B cell (primary cell): ENCODE data around the gene CDK19. TPM values are rescaled to one million over a fixed set of nuclear protein-coding genes. Genes with fewer than 3 reads are reported as not detected.

Experiments used
- ATAC-seq: fragments of 200-7000 bp; cut with Tn5 transposase; one replicate; pipeline ENCODE4 v1.10.0; 2021; ENCODE audit warnings: low read depth, mild to moderate bottlenecking, moderate number of reproducible peaks, moderate library complexity
- CTCF ChIA-PET: fragments of 350-600 bp; sonication (Branson Sonifier 250); formaldehyde crosslinking; loops from one replicate; lab custom pipeline; 2021; ENCODE audit warnings: antibody characterized with exemption, inconsistent platforms; lab: Charles Lee
- POLR2A ChIA-PET: fragments of 350-600 bp; sonication (Branson Sonifier 250); formaldehyde crosslinking; loops from one replicate; lab custom pipeline; 2021; ENCODE audit warnings: antibody characterized with exemption; lab: Charles Lee
- DNase-seq: peaks from one replicate; pipeline ENCODE4 v3.0.0; 2013
- H2AFZ ChIP-seq: 2 replicates; pipeline ENCODE4 v1.6.1; 2012; ENCODE audit warnings: mild to moderate bottlenecking, low read depth, low read length; ENCODE audit not compliant: insufficient read depth, poor library complexity, severe bottlenecking
- H3K27ac ChIP-seq, 2 donors: 1 replicate in 1 of 2; 2 replicates in 1 of 2; pipeline ENCODE4 v1.5.1; 2012 to 2013; ENCODE audit warnings: low read length in 2 of 2, mild to moderate bottlenecking in 2 of 2, moderate library complexity in 1 of 2
- H3K27me3 ChIP-seq, 4 experiments: fragments of 200-600 bp in 1 of 4; sonication (generic) in 1 of 4; replicated peaks in 1 of 4; 1 replicate in 2 of 4; 2 replicates in 2 of 4; pipeline versions ENCODE4 v1.6.1 to v1.7.0; 2013 to 2016; ENCODE audit warnings: low read length in 3 of 4, mild to moderate bottlenecking in 2 of 4, mixed read lengths in 1 of 4, moderate library complexity in 1 of 4; ENCODE audit not compliant: insufficient read depth in 4 of 4, control insufficient read depth in 3 of 4; ENCODE audit errors: control extremely low read depth in 1 of 4
- H3K36me3 ChIP-seq, 2 experiments: replicated peaks in 1 of 2; 1 replicate in 1 of 2; 2 replicates in 1 of 2; pipeline versions ENCODE4 v1.6.1 to v1.7.1; 2013; ENCODE audit warnings: low read length in 1 of 2; ENCODE audit not compliant: insufficient read depth in 2 of 2, control insufficient read depth in 1 of 2; ENCODE audit errors: control extremely low read depth in 1 of 2, extremely low read depth in 1 of 2
- H3K4me1 ChIP-seq, 2 donors: fragments of 200-600 bp in 1 of 2; sonication (generic) in 1 of 2; 1 replicate in 1 of 2; 2 replicates in 1 of 2; pipeline versions ENCODE4 v1.5.1 to v1.6.1; 2013 to 2017; ENCODE audit warnings: low read length in 2 of 2; ENCODE audit not compliant: control insufficient read depth in 2 of 2, insufficient read depth in 2 of 2
- H3K4me2 ChIP-seq: replicated peaks from 2 replicates; pipeline ENCODE3; 2012; ENCODE audit warnings: mild to moderate bottlenecking, low read depth, low read length; ENCODE audit not compliant: poor library complexity, severe bottlenecking
- H3K4me3 ChIP-seq, 5 experiments: fragments of 200-600 bp in 1 of 5; sonication (generic) in 1 of 5; 1 replicate in 3 of 5; 2 replicates in 2 of 5; pipeline versions ENCODE4 v1.5.1 to v1.7.0; 2011 to 2016; ENCODE audit warnings: low read length in 4 of 5, mild to moderate bottlenecking in 4 of 5, low read depth in 2 of 5, control low read depth in 1 of 5, moderate library complexity in 1 of 5; ENCODE audit not compliant: insufficient read depth in 1 of 5; ENCODE audit errors: control extremely low read depth in 1 of 5, extremely low read depth in 1 of 5
- H3K79me2 ChIP-seq: fragments of 200-600 bp; sonication (generic); one replicate; pipeline ENCODE4 v1.6.0; 2016; ENCODE audit warnings: low read length; ENCODE audit not compliant: control insufficient read depth, insufficient read depth
- H3K9ac ChIP-seq: fragments of 200-600 bp; sonication (generic); 2 replicates; pipeline ENCODE4 v1.6.1; 2017; ENCODE audit warnings: mild to moderate bottlenecking, low read length, moderate library complexity
- H3K9me3 ChIP-seq, 3 donors: one replicate each; pipeline versions ENCODE4 v1.6.1 to v1.7.1; 2013; ENCODE audit warnings: low read length in 2 of 3; ENCODE audit not compliant: control insufficient read depth in 2 of 3, insufficient read depth in 1 of 3; ENCODE audit errors: control extremely low read depth in 1 of 3
- H4K20me1 ChIP-seq: 2 replicates; pipeline ENCODE4 v1.6.0; 2012; ENCODE audit warnings: mild to moderate bottlenecking, low read length; ENCODE audit not compliant: insufficient read depth, control insufficient read depth, poor library complexity, severe bottlenecking
- H3K27ac Mint-ChIP-seq: one replicate; pipeline ENCODE4 v1.8.0; 2021; ENCODE audit warnings: mixed read lengths
- H3K27me3 Mint-ChIP-seq: one replicate; pipeline ENCODE4 v1.8.0; 2021; ENCODE audit warnings: mixed read lengths
- H3K4me1 Mint-ChIP-seq: one replicate; pipeline ENCODE4 v1.8.0; 2021; ENCODE audit warnings: mixed read lengths
- H3K4me3 Mint-ChIP-seq: one replicate; pipeline ENCODE4 v1.8.0; 2021; ENCODE audit warnings: mixed read lengths
- H3K9me3 Mint-ChIP-seq: one replicate; pipeline ENCODE4 v1.8.0; 2022; ENCODE audit warnings: mixed read lengths; ENCODE audit not compliant: insufficient read depth
- EZH2 ChIP-seq: IDR thresholded peaks from 2 replicates; pipeline ENCODE4 v1.6.1; 2012; ENCODE audit warnings: borderline replicate concordance, low read depth, mild to moderate bottlenecking, moderate library complexity, low read length; ENCODE audit not compliant: insufficient read depth, poor library complexity, severe bottlenecking
- WGBS: methylation state at CpG from one replicate; pipeline ENCODE4 v1.1.5; 2013; ENCODE audit warnings: missing lambda C conversion rate; ENCODE audit not compliant: insufficient coverage; 5-methylcytosine and 5-hydroxymethylcytosine counted together
- intact Hi-C: fragments of 100-400 bp; cut with micrococcal nuclease; formaldehyde crosslinking; loops from one replicate; pipeline ENCODE4 v1.10.0; 2022
- polyA plus RNA-seq: library from polyadenylated mRNA; depleted of rRNA; stranded (reverse); fragments of >200 nt; gene quantifications from 2 replicates; pipeline ENCODE4 v1.2.3, GENCODE V29; 2012
- total RNA-seq, 2 donors: library from RNA; stranded (reverse); fragments of 120-200 nt in 1 of 2; gene quantifications; 1 replicate in 1 of 2; 2 replicates in 1 of 2; pipeline versions ENCODE4 v1.2.3 to v1.2.4, GENCODE V29; 2013 to 2022
- TF ChIP-seq, protein P1 (sequence below): fragments of 200-600 bp; IDR thresholded peaks from one replicate; pipeline ENCODE4 v1.8.0; 2022; ENCODE audit warnings: antibody characterized with exemption, mild to moderate bottlenecking

CDK19 gene
- total and polyA plus RNA-seq, 2 donors (not counting 1 experiment from before 2014, with no cell fraction given): 8.7 to 44.8 TPM

GRCh38 chr6:110778333-110778732, 36.9 kb downstream of the CDK19 start:
- Histone ChIP-seq H3K27me3 (no peaks in the 10 kb centered on the region), H3K36me3 (peaks cover 0 to under 1% of the 10 kb centered on the region in 2 experiments), H3K4me2 (no peak overlapping the region), H4K20me1 (no peaks in the 10 kb centered on the region), H3K9ac (no peak overlapping the region), H3K4me1 (peaks cover 8 to 9% of the 10 kb centered on the region in 2 donors), H2AFZ (no peak overlapping the region), H3K4me3 (no peak overlapping the region), H3K9me3 (peaks cover 0 to 5% (median 0%) of the 10 kb centered on the region in 3 donors), H3K27ac (no peak overlapping the region), H3K79me2 (peaks cover 80% of the 10 kb centered on the region)
- POLR2A ChIA-PET: no interaction called here
- CTCF ChIA-PET: no interaction called here
- 100% methylated on average over 1 of the region's 1 CpG for WGBS
- H3K4me3 Mint-ChIP-seq: no peak overlapping the region
- no peak overlapping the region for H3K27ac Mint-ChIP-seq
- no peak for TF ChIP-seq EZH2
- TF ChIP-seq, protein P1, sequence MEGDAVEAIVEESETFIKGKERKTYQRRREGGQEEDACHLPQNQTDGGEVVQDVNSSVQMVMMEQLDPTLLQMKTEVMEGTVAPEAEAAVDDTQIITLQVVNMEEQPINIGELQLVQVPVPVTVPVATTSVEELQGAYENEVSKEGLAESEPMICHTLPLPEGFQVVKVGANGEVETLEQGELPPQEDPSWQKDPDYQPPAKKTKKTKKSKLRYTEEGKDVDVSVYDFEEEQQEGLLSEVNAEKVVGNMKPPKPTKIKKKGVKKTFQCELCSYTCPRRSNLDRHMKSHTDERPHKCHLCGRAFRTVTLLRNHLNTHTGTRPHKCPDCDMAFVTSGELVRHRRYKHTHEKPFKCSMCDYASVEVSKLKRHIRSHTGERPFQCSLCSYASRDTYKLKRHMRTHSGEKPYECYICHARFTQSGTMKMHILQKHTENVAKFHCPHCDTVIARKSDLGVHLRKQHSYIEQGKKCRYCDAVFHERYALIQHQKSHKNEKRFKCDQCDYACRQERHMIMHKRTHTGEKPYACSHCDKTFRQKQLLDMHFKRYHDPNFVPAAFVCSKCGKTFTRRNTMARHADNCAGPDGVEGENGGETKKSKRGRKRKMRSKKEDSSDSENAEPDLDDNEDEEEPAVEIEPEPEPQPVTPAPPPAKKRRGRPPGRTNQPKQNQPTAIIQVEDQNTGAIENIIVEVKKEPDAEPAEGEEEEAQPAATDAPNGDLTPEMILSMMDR: no peak
- DNase-seq (no peak), ATAC-seq (no peak)
- H3K4me1 Mint-ChIP-seq: peaks cover 24% of the 10 kb centered on the region
- H3K27me3 Mint-ChIP-seq: no peaks in the 10 kb centered on the region
- intact Hi-C loops: no loop called here
- H3K9me3 Mint-ChIP-seq: no peaks in the 10 kb centered on the region

DNA sequence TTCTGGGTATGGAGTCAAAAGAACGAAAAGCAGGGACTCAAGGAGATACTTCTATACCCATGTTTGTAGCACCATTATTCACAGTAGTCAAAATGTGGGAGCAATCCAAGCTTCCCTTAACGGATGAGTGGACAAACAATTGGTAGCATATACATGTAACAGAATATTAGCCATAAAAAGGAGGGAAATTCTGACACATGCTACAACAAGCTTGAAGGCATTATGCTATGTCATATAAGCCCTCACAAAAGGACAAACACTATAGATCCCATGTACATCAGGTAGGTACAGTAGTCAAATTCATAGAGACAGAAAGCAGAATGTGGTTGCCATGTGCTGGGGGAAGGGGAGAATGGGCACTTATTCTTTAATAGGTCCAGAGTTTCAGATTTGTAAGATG, 37.6 kb downstream of the CDK19 start:
- Mint-ChIP-seq H3K4me1 (peaks cover 21% of the 10 kb centered on the region), H3K4me3 (no peak overlapping the region), H3K27ac (no peak overlapping the region), H3K9me3 (no peaks in the 10 kb centered on the region), H3K27me3 (no peaks in the 10 kb centered on the region)
- Histone ChIP-seq H3K9ac (no peak overlapping the region), H3K4me2 (no peak overlapping the region), H3K27ac (no peak overlapping the region), H3K4me1 (peaks cover 8 to 9% of the 10 kb centered on the region in 2 donors), H4K20me1 (no peaks in the 10 kb centered on the region), H3K36me3 (peaks cover 0 to 3% of the 10 kb centered on the region in 2 experiments), H3K79me2 (peaks cover 78% of the 10 kb centered on the region), H3K9me3 (peaks cover 0 to 5% (median 0%) of the 10 kb centered on the region in 3 donors), H2AFZ (no peak overlapping the region), H3K27me3 (no peaks in the 10 kb centered on the region), H3K4me3 (no peak overlapping the region)
- DNase-seq: no peak
- ATAC-seq: no peak
- WGBS: no CpG with 5 or more reads among the region's 2 CpGs
- TF ChIP-seq, protein P1: no peak
- no peak for TF ChIP-seq EZH2
- intact Hi-C loops: no loop called here
- ChIA-PET POLR2A (no interaction called here), CTCF (no interaction called here)
